GM12878 (cell line): ENCODE data around the gene SEMA5A. TPM values are rescaled to one million over a fixed set of nuclear protein-coding genes. Genes with fewer than 3 reads are reported as not detected.

Experiments
- ATAC-seq: fragments of 200-7000 bp; cut with Tn5 transposase; 3 replicates; pipeline ENCODE4 v1.9.1; 2020; ENCODE audit warnings: mild to moderate bottlenecking, moderate library complexity
- BruUV-seq: library from RNA; stranded (reverse); fragments of 400-500 nt; replicated peaks from 2 replicates; lab custom pipeline; 2021; lab: Mats Ljungman, UMichigan
- CTCF ChIA-PET: fragments of 300-600 bp; sonication (Branson Sonifier 250); formaldehyde crosslinking; extraction: SDS; loops from one replicate; lab custom pipeline; 2021; ENCODE audit warnings: inconsistent platforms; lab: Yijun Ruan, JAX
- POLR2A ChIA-PET: fragments of 350-600 bp; formaldehyde crosslinking; extraction: SDS; loops from one replicate; lab custom pipeline; 2021; ENCODE audit warnings: inconsistent platforms; lab: Charles Lee
- RAD21 ChIA-PET: fragments of 300-600 bp; sonication (Branson Sonifier 250); formaldehyde crosslinking; loops from one replicate; lab custom pipeline; 2023; ENCODE audit warnings: antibody characterized with exemption; ENCODE audit not compliant: unreplicated experiment; lab: Charles Lee
- SMC1A ChIA-PET: fragments of 300-600 bp; sonication (Branson Sonifier 250); formaldehyde crosslinking; loops from one replicate; lab custom pipeline; 2023; ENCODE audit not compliant: unreplicated experiment, uncharacterized antibody; lab: Charles Lee
- DNase-seq: peaks from one replicate; pipeline ENCODE4 v3.0.0-alpha.2; 2011; ENCODE audit warnings: low read depth, low spot score
- FAIRE-seq: peaks from 3 replicates; lab custom pipeline; 2011; peaks lifted over from hg19 to GRCh38; lab: Jason Lieb, UNC
- H2AFZ ChIP-seq: 2 replicates; pipeline ENCODE4 v1.6.0; 2011; ENCODE audit warnings: low read depth, low read length, control low read depth; ENCODE audit not compliant: control insufficient read depth
- H3K27ac ChIP-seq: 2 replicates; pipeline ENCODE4 v1.5.1; 2011; ENCODE audit warnings: control low read depth; ENCODE audit not compliant: control insufficient read depth, insufficient read depth
- H3K27me3 ChIP-seq, 2 experiments: replicated peaks in 1 of 2; 2 replicates each; pipeline versions ENCODE4 v1.6.0 to v1.6.1; 2011; ENCODE audit warnings: low read length in 1 of 2; ENCODE audit not compliant: control insufficient read depth in 2 of 2, insufficient read depth in 2 of 2
- H3K36me3 ChIP-seq, 2 experiments: 2 replicates each; pipeline ENCODE4 v1.5.1; 2011; ENCODE audit warnings: low read length in 1 of 2; ENCODE audit not compliant: control insufficient read depth in 2 of 2, insufficient read depth in 2 of 2
- H3K4me1 ChIP-seq: 2 replicates; pipeline ENCODE4 v1.6.1; 2011; ENCODE audit warnings: mild to moderate bottlenecking, low read length, moderate library complexity, mixed read lengths; ENCODE audit not compliant: control insufficient read depth, insufficient read depth
- H3K4me2 ChIP-seq: 2 replicates; pipeline ENCODE4 v1.6.0; 2011; ENCODE audit warnings: control low read depth; ENCODE audit not compliant: control insufficient read depth, insufficient read depth
- H3K4me3 ChIP-seq: fragments of 200-600 bp; sonication (generic); 2 replicates; pipeline ENCODE4 v1.5.1; 2016
- H3K79me2 ChIP-seq: 2 replicates; pipeline ENCODE4 v1.6.0; 2011; ENCODE audit warnings: low read length; ENCODE audit not compliant: control insufficient read depth, insufficient read depth
- H3K9ac ChIP-seq: 2 replicates; pipeline ENCODE4 v1.8.0; 2011; ENCODE audit warnings: low read length, control low read depth, mixed read lengths; ENCODE audit not compliant: control insufficient read depth, insufficient read depth
- H3K9me3 ChIP-seq: replicated peaks from 3 replicates; pipeline ENCODE4 v1.5.1; 2011; ENCODE audit warnings: mild to moderate bottlenecking, low read length; ENCODE audit not compliant: control insufficient read depth, insufficient read depth
- H4K20me1 ChIP-seq: 2 replicates; pipeline ENCODE4 v1.6.0; 2011; ENCODE audit not compliant: control insufficient read depth, insufficient read depth
- ASH2L ChIP-seq: fragments of 300-600, 200-600 bp; sonication (generic); IDR thresholded peaks from 2 replicates; pipeline ENCODE4 v1.6.1; 2017; ENCODE audit warnings: low read depth, mild to moderate bottlenecking, borderline replicate concordance
- BMI1 ChIP-seq: fragments of 450-650 bp; IDR thresholded peaks from 2 replicates; pipeline ENCODE4 v1.6.1; 2016; ENCODE audit warnings: mild to moderate bottlenecking, moderate library complexity, borderline replicate concordance
- FOXK2 ChIP-seq: fragments of 450-650 bp; IDR thresholded peaks from 2 replicates; pipeline ENCODE4 v1.6.1; 2017; ENCODE audit warnings: mild to moderate bottlenecking, moderate library complexity
- NFYA ChIP-seq: IDR thresholded peaks from 2 replicates; pipeline ENCODE4 v1.6.1; 2011; ENCODE audit warnings: low read depth, mild to moderate bottlenecking, low read length, improper control_type of control experiment, borderline replicate concordance
- NFYB ChIP-seq: IDR thresholded peaks from 2 replicates; pipeline ENCODE4 v1.6.1; 2011; ENCODE audit warnings: low read depth, mild to moderate bottlenecking, low read length, improper control_type of control experiment, moderate library complexity; ENCODE audit not compliant: insufficient read depth
- PAX5 ChIP-seq: IDR thresholded peaks from 2 replicates; pipeline ENCODE4 v1.6.1; 2011; ENCODE audit warnings: low read depth, low read length, borderline replicate concordance
- RCOR1 ChIP-seq: conservative IDR thresholded peaks from 2 replicates; pipeline ENCODE4 v1.6.1; 2012; ENCODE audit warnings: low read depth, low read length, improper control_type of control experiment
- RUNX3 ChIP-seq: IDR thresholded peaks from 2 replicates; pipeline ENCODE4 v1.6.1; 2012; ENCODE audit warnings: low read length, inconsistent platforms
- SIN3A ChIP-seq: IDR thresholded peaks from 2 replicates; pipeline ENCODE4 v1.6.1; 2012; ENCODE audit warnings: low read depth, low read length, improper control_type of control experiment
- SMAD5 ChIP-seq: IDR thresholded peaks from 2 replicates; pipeline ENCODE4 v1.6.1; 2016; ENCODE audit warnings: antibody characterized with exemption, low read depth
- WGBS: methylation state at CpG from one replicate; pipeline ENCODE4 v1.1.6; 2016; ENCODE audit warnings: low lambda C conversion rate; ENCODE audit not compliant: insufficient replicate concordance, insufficient coverage; ENCODE audit errors: missing lambda C conversion rate; 5-methylcytosine and 5-hydroxymethylcytosine counted together
- in situ Hi-C: fragments of 300-500 bp; cut with MboI; formaldehyde crosslinking; loops from 9 replicates; pipeline ENCODE4 v1.14.3; 2018; ENCODE audit warnings: mixed read lengths
- intact Hi-C: fragments of 100-400 bp; cut with micrococcal nuclease; formaldehyde crosslinking; loops from one replicate; pipeline ENCODE4 v1.14.2; 2022; ENCODE audit not compliant: unreplicated experiment
- polyA plus RNA-seq, 11 experiments: library from polyadenylated mRNA; depleted of rRNA in 4 of 11; unstranded in 6 of 11; stranded (reverse) in 5 of 11; fragments of >200 nt; fragmentation: Nextera tagmentation in 4 of 11; fragmentation: Illumina TruSeq in 1 of 11; extraction: Ambion mirVana in 4 of 11; extraction: Trizol in 1 of 11; gene quantifications; 1 replicate in 1 of 11; 2 replicates in 10 of 11; pipeline versions ENCODE4 v1.2.1 to v1.2.3, GENCODE V29; 2011 to 2016; ENCODE audit warnings: inconsistent platforms in 2 of 11, missing spikeins in 2 of 11, low read depth in 1 of 11
- total RNA-seq, 4 experiments: library from RNA; depleted of rRNA in 3 of 4; stranded (reverse); fragments of >200 nt in 3 of 4; fragmentation: Illumina TruSeq in 1 of 4; extraction: Trizol in 1 of 4; gene quantifications; 2 replicates each; pipeline versions ENCODE4 v1.2.1 to v1.2.3, GENCODE V29; 2013 to 2021
- TF ChIP-seq, protein P1 (sequence below), 3 experiments: IDR thresholded peaks in 2 of 3; conservative IDR thresholded peaks in 1 of 3; 2 replicates each; pipeline ENCODE4 v1.5.1; 2011; ENCODE audit warnings: low read depth in 3 of 3, low read length in 3 of 3, mild to moderate bottlenecking in 3 of 3, control low read depth in 2 of 3, moderate library complexity in 2 of 3, inconsistent platforms in 1 of 3, mixed read lengths in 1 of 3; ENCODE audit not compliant: control insufficient read depth in 2 of 3, insufficient read depth in 1 of 3; ENCODE audit errors: extremely low read depth in 1 of 3
- TF ChIP-seq, protein P2 (sequence below): IDR thresholded peaks from 2 replicates; pipeline ENCODE4 v1.6.1; 2012; ENCODE audit warnings: low read depth, low read length, improper control_type of control experiment
- TF ChIP-seq, protein P3 (sequence below): fragments of 450-650 bp; IDR thresholded peaks from 2 replicates; pipeline ENCODE4 v1.6.1; 2017; ENCODE audit warnings: mild to moderate bottlenecking, low read depth, inconsistent platforms; ENCODE audit not compliant: poor library complexity, severe bottlenecking
- TF ChIP-seq, protein P4 (sequence below): IDR thresholded peaks from 2 replicates; pipeline ENCODE4 v1.6.1; 2011; ENCODE audit warnings: mild to moderate bottlenecking, low read depth, low read length, moderate library complexity; ENCODE audit not compliant: insufficient replicate concordance

SEMA5A gene
- total and polyA plus RNA-seq, 10 of the 15 experiments (the other 5 are each of a cell fraction or from before 2014, with no cell fraction given): 0.03 to 2.4 (median 0.09) TPM; not detected in 1

DNA sequence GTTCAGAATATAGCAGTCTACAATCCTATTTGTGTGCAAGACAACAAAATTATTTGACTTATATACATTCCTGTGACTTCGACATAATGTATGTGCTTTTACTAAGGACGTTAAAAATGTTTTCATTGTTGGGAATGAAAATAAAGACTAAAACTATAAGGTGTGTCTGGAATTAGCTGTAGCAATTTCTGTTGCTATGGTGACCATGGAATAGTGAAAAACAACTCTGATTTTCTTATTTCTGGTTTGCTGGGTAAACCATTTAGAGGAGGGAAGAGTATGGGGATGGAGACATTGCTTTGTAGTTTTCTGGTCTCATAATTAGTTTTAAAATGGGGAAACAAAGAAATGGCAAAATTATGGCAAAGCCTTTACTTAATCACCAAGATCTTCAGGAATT, 343.2 kb downstream of the SEMA5A start (continued):
- TF ChIP-seq RCOR1 (no peak), ASH2L (no peak), SIN3A (no peak)
- TF ChIP-seq, protein P1, sequence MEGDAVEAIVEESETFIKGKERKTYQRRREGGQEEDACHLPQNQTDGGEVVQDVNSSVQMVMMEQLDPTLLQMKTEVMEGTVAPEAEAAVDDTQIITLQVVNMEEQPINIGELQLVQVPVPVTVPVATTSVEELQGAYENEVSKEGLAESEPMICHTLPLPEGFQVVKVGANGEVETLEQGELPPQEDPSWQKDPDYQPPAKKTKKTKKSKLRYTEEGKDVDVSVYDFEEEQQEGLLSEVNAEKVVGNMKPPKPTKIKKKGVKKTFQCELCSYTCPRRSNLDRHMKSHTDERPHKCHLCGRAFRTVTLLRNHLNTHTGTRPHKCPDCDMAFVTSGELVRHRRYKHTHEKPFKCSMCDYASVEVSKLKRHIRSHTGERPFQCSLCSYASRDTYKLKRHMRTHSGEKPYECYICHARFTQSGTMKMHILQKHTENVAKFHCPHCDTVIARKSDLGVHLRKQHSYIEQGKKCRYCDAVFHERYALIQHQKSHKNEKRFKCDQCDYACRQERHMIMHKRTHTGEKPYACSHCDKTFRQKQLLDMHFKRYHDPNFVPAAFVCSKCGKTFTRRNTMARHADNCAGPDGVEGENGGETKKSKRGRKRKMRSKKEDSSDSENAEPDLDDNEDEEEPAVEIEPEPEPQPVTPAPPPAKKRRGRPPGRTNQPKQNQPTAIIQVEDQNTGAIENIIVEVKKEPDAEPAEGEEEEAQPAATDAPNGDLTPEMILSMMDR (IDR thresholded peaks at IDR 0.05 in 2 of 3, conservative IDR thresholded peaks at IDR 0.05 in 1 of 3; ENCODE audit: control insufficient read depth in 2 of 3, extremely low read depth in 1 of 3, insufficient read depth in 1 of 3, low read depth in 3 of 3, low read length in 3 of 3): no peak
- TF ChIP-seq, protein P2, sequence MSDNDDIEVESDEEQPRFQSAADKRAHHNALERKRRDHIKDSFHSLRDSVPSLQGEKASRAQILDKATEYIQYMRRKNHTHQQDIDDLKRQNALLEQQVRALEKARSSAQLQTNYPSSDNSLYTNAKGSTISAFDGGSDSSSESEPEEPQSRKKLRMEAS: no peak

DNA sequence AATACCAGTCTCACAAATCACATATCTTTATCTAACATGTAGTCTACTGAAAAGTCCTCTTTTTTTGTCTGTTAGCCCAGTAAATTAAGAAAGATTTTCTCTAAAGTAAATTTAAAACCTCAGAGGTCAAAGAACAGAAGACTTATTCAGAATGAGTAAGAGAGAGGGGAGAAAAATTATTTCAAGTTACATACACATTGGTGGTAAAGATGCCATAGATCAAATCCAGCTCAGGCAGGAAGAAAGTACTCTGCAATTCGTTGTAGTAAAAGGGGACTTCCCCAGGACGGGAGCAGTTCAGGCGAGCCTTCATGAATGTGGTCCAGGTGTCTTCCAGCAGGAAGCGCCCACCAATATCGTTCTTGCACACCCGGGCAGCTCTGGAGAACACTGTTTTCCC, 344.1 kb downstream of the SEMA5A start:
- in situ Hi-C loops: loop anchor here (10.0 kb wide), 2 partner anchors 337 to 447 kb away; no protein-coding TSS in a partner anchor

More for the DNA sequence above, 344.1 kb downstream of the SEMA5A start:
- no peak overlapping the region for H2AFZ ChIP-seq
- BruUV-seq: no TSS peak
- no peak for FAIRE-seq
- TF ChIP-seq, protein P3, sequence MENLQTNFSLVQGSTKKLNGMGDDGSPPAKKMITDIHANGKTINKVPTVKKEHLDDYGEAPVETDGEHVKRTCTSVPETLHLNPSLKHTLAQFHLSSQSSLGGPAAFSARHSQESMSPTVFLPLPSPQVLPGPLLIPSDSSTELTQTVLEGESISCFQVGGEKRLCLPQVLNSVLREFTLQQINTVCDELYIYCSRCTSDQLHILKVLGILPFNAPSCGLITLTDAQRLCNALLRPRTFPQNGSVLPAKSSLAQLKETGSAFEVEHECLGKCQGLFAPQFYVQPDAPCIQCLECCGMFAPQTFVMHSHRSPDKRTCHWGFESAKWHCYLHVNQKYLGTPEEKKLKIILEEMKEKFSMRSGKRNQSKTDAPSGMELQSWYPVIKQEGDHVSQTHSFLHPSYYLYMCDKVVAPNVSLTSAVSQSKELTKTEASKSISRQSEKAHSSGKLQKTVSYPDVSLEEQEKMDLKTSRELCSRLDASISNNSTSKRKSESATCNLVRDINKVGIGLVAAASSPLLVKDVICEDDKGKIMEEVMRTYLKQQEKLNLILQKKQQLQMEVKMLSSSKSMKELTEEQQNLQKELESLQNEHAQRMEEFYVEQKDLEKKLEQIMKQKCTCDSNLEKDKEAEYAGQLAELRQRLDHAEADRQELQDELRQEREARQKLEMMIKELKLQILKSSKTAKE: no peak
- TF ChIP-seq NFYA: no peak
- TF ChIP-seq BMI1: no peak
- TF ChIP-seq SMAD5: no peak
- TF ChIP-seq, protein P4, sequence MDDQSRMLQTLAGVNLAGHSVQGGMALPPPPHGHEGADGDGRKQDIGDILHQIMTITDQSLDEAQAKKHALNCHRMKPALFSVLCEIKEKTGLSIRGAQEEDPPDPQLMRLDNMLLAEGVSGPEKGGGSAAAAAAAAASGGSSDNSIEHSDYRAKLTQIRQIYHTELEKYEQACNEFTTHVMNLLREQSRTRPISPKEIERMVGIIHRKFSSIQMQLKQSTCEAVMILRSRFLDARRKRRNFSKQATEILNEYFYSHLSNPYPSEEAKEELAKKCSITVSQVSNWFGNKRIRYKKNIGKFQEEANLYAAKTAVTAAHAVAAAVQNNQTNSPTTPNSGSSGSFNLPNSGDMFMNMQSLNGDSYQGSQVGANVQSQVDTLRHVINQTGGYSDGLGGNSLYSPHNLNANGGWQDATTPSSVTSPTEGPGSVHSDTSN: no peak
- TF ChIP-seq PAX5: no peak
- TF ChIP-seq RUNX3: no peak
- TF ChIP-seq NFYB: no peak
- TF ChIP-seq FOXK2: no peak
- H3K27me3 ChIP-seq: no peaks in the 10 kb centered on the region
- ChIA-PET RAD21 (no interaction called here), POLR2A (no interaction called here), CTCF (no interaction called here), SMC1A (interaction anchor here (1.1 to 1.5 kb wide), 3 partner anchors 46 to 1273 kb away, joined by 3 read pairs; no protein-coding TSS in a partner anchor)
- intact Hi-C loops: no loop called here
- no peak overlapping the region for H3K4me2 ChIP-seq
- H3K27ac ChIP-seq: no peak overlapping the region
- no peak overlapping the region for H3K9ac ChIP-seq
- H3K36me3 ChIP-seq: no peaks in the 10 kb centered on the region
- no peak overlapping the region for H3K4me3 ChIP-seq
- no peaks in the 10 kb centered on the region; the same call in 2 of the 3 replicates for H3K9me3 ChIP-seq
- no peak for DNase-seq
- H3K79me2 ChIP-seq: no peaks in the 10 kb centered on the region
- WGBS: 0% methylated on average over 6 of the region's 6 CpGs
- no peaks in the 10 kb centered on the region for H4K20me1 ChIP-seq
- peaks cover 9% of the 10 kb centered on the region for H3K4me1 ChIP-seq
- ATAC-seq: no peak
